SIG-M5 treated with dmso at 0.1 percent for 504 hours (cell line): ENCODE results near the gene ACTR2.
"Not testable (repeated sequence)": the region's sequence is repeated elsewhere in the genome, so short reads cannot be mapped to it uniquely, and the experiment has no call there.

Source experiments
- DNase-seq: peaks from one replicate; lab custom pipeline; 2025; ENCODE audit not compliant: unreplicated experiment; lab: John Stamatoyannopoulos, UW

Gene ACTR2

DNA sequence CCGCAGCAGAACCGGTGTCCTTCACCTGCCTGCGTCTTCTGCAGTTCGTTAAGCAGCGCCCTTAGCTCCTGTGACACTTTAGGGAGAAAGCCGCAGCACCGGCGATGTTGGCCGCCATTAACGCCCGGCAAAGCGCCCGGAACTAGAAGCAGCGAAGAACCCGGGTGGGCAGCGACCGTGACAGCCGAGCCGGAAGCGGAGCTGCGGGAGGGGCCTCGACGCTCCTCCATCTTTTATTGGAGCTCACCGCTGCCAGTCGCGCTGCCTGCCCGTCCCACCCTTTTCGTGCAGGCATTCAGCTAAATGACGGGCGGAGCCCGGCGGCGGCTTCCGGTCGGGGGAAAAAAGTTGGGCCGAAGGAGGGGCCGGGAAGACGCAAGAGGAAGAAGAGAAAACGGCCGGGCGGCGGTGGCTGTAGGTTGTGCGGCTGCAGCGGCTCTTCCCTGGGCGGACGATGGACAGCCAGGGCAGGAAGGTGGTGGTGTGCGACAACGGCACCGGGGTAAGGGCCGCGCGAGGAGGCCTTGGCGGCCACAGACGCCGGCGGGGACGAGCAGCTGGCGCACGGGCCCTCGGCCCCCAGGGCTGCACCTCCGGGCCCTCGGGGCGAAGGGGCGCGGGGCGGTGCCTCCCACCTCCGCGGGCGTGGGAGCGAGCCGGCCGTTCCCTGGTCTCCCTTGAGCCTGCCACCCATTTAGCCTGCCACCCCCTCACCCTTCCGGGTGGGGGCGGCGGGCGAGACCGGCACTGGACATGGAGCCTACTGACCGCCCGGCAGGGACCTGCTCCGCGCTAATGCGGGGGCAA lies at the start of gene ACTR2:
Gene ACTR2 (plus strand): TSS at position 376 of the 807 bp plus-strand sequence. CDS start 79 bp downstream, at position 455.
- peak; percentile 98 for DNase-seq

DNA sequence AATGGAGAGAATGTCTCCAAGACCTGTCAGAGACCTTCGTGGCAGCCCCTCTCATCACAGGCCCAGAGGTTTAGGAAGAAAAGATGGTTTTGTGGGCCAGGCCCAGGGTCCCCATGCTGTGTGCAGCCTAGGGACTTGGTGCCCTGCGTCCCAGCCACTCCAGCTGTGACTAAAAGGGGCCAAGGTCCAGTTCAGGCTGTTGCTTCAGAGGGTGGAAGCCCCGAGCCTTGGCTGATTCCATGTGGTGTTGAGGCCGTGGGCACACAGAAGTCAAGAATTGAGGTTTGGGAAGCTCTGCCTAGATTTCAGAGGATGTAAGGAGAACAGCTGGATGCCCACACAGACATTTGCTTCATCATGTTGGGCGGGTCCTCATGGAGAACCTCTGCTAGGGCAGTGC lies 45.1 kb upstream of the ACTR2 start:
- no peak for DNase-seq

DNA sequence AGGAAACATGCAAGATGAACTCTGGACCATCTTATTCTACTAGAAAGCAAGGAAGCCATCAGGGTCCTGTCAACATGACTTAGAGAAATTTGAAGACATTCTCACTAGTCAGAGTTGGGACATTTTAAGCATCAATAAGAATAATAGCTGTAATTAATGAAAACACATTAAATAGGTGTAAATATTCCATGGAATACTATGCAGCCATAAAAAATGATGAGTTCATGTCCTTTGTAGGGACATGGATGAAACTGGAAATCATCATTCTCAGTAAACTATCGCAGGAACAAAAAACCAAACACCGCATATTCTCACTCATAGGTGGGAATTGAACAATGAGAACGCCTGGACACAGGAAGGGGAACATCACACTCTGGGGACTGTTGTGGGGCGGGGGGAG lies 44.2 kb upstream of the ACTR2 start:
- not testable (repeated sequence) for DNase-seq

DNA sequence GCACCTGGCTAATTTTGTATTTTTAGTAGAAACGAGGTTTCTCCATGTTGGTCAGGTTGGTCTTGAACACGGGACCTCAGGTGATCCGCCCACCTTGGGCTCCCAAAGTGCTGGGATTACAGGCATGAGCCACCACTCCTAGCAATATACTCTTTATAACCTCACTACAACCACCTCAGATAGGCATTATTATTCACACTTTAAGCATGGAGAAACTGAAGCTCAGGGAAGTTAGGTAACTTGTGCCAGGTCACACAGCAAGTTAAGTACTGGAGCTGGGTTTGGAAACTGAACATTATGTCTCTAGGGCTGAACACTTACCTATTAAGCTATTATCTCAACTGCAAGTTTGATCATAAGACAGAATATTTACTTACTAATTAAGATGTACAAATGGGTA lies 42.6 kb upstream of the ACTR2 start:
- no peak for DNase-seq

DNA sequence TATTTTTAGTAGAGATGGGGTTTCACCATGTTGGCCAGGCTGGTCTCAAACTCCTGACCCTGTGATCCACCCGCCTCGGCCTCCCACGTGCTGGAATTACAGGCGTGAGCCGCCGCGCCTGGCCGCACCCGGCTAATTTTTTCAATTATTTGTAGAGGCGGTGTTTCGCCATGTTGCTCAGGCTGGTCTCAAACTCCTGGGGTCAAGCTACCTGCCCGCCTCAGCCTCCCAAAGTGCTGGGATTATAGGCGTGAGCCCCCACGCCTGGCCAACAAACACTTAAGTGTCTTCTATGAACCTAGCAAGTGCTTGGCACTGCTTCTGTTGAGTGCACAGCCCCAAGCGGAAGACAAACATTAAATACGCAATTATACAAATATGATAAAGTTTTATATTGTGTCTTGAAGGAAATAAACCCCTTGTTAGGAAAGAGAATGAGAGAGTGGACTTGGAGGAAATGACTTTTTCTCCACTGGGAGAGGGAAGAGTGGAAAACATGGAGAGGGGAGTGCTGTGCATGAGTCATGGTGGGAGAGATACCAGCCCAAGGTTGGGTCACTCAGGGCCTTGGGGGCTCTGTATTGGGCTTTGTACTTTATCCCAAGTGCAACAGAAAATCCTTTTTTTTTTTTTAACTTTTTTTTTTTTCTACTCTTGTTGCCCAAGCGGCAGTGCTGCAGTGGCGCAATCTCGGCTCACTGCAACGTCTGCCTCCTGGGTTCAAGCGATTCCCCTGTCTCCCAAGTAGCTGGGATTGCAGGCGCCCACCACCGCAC lies 41.4 kb upstream of the ACTR2 start:
- DNase-seq, result no peak

DNA sequence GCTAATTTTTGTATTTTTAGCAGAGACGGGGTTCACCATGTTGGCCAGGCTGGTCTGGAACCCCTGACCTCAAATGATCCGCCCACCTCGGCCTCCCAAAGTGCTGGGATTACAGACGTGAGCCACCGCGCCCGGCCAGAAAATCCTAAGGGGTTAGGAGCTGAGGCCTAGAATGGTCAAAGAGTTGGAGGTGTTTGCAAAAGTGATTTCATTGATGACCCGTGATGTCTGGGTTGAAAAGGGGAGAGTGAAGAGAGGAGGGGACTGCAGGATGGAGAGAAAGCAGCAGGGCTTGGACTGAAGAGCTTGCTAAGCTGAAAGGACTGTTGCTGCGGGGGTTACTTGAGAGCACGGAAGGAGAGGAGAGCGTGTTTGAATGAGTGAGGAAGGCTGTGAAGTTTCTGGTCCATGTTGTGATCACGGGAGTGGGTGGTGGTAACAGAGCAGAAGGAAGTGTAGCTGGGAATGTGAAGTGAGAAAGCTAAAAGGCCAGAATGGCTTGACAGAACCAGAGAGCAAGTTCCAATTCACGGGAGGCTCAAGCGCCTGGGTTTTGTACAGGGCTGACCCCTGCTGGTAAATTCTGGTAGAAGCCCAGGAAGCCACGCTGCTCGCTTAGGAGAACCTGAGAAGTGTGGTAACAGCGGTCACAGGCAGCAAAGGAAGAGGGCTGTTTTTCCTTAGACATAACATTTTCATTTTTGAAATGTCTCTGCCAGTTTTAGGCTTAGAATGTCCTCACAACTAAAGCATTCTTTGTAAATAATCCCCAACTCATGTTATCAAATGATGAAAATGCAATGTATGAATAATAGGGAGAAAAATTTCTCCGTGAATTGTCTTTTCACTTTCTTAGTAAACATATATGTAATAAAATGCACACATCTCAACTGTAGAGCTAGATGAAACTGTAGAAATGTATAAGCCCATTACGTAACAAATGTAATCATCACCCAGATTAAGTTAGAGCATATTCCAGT lies 40.5 kb upstream of the ACTR2 start:
- peak; percentile 80 for DNase-seq

DNA sequence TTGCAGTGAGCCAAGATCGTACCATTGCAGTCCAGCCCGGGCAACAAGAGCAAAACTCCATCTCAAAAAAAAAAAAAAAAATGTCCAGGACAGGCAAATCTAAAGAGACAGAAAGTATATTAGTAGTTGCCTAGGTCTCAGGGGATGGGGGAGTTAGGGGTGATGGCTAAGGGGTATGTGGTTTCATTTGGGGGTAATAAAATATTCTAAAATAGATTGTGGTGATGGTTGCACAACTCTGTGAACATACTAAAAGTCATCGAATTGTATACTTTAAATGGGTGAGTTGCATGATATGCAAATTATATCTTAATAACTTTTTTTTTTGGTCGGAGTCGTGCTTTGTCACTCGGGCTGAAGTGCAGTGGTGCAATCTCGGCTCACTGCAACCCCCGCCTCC lies 34.2 kb upstream of the ACTR2 start:
- DNase-seq, result no peak

DNA sequence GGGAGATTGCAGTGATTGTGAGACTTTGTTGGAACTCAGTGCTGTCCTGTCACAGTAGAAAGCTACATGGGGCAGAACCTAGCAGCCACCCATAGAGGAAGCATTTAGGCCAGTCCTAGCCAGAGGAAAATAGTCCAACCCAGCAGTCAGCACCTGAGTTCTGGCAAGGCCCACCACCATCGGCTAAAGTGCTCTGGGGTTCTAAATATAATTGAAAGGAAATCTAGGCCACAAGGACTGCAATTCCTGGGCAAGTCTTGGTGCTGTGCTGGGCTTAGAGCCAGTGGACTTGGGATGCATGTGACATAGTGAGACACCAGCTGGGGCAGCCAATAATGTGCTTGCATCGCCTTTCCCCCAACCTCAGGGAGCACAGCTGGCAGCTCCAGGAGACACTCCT lies 28.9 kb upstream of the ACTR2 start:
- no peak for DNase-seq

DNA sequence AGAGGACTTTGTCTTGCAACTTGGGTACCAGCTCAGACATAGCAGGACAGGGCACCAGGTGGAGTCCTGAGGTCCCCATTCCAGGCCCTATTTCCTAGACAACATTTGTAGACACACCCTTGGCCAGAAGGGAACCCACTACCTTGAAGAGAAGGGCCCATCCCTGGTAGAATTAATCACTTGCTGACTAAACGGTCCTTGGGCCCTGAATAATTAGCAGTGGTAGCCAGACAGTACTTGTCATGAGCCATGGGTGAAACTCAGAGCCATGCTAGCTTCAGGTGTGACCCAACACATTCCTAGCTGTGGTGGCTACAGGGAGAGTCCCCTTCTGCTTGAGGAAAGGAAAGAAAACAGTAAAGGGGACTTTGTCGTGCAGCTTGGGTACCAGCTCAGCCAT lies 28.5 kb upstream of the ACTR2 start:
- no peak for DNase-seq

DNA sequence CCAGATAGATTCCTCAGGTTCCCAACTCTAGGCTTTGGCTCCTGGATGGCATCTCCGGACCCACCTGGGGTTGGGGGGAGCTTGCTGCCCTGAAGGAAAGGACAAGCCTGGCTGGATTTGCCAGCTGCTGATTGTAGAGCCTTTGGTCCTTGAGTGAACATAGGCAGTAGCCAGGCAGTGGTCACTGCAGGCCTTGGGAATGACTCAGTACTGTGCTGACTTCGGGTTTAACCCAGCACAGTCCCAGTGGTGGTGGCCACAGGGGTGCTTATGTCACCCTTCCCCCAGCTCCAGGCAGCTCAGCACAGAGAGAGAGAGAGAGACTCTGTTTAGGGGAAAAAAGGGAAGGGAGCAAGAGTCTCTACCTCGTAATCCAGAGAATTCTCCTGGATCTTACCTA lies 27.7 kb upstream of the ACTR2 start:
- DNase-seq, result no peak

DNA sequence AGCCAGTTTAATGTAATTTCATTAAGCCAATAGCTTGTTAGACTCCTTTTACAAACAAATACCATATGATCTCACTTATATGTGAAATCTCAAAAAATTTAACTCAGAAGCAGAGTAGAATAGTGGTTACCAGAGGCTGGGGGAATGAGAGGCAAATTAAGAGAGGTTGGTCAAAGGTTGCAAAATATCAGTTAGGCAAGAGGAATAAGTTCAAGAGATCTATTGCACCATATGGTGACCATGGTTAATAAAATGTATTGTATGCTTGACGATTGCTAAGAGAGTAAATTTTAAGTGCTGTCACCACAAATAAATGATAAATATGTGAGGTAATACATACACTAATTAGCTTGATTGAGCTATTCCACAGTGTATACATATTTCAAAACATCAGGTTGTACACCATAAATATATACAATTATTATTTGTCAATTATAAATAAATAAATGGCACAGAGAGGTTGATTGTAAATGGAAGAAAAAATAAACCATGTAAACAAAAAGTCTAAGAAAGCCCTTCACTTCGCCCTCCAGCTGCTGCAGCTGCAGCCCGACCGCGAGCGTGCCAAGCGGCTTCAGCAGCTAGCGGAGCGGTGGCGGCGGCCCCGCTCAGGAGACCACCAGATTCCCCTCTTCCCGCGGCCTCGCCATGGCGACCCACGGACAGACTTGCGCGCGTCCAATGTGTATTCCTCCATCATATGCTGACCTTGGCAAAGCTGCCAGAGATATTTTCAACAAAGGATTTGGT lies 23.0 kb upstream of the ACTR2 start:
- DNase-seq, result peak; percentile 51

DNA sequence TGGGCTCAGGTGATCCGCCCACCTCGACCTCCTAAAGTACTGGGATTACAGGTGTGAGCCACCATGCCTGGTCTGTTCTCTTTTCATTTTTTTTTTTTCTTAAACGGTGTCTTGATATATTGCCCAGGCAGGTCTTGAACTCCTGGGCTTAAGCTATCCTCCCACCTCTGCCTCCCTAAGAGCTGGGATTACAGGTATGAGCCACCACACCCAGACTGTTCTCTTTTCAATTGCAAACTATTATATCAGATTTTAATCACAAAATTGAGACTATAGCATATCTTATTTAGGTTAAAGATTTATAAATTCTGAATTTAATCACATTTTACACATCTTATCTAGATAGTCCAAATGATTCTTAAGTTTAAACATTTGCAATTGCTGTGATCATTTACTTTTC lies 15.5 kb upstream of the ACTR2 start:
- no peak for DNase-seq

DNA sequence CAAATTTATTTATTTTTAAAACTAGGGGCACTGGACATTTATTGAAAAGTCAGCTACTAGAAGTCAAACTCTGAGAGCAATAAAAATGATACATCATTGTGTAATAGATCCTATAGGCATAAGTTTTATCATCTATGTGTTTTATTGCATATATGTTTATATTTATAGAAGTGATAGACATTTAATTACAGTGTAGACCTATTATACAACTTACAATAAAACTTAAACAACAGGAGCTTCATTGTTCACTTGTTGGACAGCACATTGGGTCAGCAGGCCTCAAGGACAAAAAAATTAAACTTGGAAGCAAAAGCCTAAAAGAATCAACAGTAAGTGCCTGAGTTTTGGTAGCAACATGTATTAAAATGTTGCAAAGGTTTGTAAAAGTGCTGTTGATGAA lies 15.0 kb upstream of the ACTR2 start:
- no peak for DNase-seq

DNA sequence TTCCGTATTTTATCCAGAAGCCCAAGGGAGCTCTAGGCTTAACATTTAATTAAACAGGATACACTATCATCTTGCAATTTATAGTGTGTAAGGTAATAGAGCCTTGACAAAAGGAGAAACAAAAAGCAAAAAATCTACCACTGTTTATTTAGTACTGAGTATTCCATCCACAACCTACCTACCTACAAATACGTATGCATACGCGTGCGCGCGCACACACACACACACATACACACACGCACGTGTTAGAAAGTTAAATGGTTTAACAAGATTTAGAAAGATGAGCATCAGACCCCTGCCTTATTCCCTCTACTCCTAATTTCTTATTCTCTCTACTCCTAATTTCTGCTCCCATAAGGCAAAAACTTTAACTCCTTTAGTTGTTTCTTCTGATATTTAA lies 14.6 kb upstream of the ACTR2 start:
- DNase-seq, result no peak

DNA sequence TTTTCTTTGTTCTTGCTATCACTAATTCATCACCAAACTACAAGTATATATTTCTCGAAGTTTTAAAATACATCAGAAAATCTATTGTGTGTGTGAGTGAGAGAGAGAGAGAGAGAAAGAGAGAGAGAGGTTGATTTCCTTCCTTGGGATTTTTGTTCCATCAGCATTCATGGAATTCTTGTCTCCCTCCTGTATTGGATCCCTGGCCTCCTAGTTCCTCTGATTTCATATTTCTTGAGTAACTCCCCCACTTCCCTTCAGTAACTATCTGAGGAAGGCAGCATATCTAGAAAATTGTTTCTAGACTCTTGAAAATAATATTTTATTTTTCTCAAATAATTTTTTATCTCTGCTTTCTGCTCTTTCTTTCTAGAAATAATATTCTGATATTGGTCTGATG lies 13.3 kb upstream of the ACTR2 start:
- no peak for DNase-seq

DNA sequence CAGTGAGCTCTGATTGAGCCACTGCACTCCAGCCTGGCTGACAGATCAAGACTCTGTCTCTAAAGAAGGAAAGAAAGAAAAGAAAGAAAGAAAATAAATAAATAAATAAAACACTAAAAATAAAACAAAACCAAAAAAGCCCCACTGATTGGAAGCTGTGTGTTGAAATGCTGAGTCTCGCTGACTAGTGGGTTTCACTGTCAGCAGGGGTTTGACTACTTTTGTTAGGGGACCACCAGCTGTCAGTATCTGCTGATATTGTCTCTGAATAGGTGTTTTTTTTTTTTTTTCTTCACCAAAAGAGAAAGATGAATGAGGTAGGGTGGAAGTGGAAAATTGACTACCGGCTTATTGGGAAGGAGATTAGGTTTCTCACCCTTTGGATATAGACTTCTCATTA lies 12.8 kb upstream of the ACTR2 start:
- DNase-seq, result no peak

DNA sequence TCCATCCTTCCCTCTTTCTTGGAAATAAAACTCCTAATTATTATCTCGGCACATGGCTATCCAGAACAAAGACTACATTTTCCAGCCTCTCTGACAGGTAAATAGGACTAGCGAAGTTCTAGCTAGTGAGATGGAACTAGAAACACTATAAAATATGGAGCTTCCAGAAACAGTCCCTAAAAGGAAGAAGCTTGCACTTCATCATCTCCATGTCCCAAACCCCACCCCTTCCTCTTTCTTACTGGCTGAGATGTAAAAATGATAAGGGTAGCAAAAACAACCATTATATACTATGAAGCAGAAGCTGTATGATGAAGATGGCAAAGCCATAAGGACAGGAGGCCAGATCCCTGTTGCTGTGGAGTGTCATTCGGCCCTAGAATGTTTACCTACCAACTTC lies 11.7 kb upstream of the ACTR2 start:
- peak; percentile 33 for DNase-seq

DNA sequence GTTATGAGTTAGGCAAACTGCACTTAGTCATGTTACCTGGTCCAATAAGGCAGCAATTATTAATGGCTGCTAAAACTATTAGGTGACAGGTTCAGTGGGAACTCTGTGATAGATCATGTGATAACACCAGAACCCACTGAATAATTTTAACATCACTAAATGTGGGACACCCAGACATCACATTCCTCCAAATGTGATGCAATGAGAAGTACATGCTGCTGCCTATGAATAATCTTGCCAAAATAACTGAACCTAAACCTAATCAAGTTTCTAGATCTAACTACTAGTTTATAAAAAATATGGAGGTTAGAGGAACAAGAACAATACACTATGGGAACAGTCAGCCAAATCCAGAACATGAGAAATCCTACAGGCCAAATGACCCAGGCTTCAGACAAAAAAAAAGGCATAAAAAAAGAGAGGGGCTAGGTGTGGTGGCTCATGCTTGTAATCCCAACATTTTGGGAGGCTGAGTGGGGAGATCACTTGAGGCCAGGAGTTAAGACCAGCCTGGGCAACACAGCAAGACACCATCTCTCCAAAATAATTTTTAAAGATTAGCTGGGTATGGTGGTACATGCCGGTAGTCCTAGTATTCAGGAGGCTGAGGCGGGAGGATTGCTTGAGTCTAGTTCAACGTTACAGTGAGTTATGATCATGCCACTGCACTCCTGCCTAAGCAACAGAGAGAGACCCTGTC lies 7.0 kb upstream of the ACTR2 start:
- DNase-seq, result no peak

DNA sequence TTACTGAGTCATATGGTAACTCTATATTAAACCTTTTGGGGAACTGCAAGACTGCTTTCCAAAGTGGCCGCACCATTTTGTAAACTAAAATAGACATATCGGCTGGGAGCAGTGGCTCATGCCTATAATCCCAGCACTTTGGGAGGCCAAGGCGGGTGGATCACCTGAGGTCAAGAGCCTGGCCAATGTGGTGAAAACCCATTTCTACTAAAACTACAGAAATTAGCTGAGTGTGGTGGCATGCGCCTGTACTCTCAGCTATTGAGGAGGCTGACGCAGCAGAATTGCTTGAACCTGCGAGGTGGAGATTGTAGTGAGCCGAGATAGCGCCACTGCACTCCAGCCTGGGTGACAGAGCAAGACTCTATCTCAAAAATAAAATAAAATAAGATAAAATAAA lies 6.4 kb upstream of the ACTR2 start:
- not testable (repeated sequence) for DNase-seq

DNA sequence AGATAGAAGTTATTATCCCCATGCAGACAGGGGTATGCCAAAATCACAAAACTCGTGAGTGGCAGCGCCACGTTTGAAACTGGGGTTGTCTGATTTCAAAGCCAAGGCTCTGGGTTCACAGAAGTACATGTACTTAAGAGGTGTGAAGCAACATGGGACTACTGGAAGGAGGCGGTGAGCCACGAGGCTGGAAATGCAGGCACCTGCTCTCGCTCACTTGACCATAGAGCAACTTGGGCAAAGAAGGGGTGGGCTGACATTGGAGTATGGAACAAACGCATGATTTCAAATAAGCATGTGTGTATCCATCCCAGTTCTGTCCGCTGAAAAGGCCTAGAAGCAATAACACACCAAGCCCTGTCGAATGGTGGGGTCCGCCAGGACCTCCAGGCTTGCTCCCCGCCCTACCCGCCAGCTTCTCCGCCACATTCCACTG lies 593 bp upstream of the ACTR2 start:
- DNase-seq, result peak; percentile 50
